Prostate gland (tissue), 2 donors: ENCODE data around the gene ZNF423.

ENCODE experiments used
- POLR2A ChIP-seq: fragments of 450-650 bp; IDR thresholded peaks from one replicate; pipeline ENCODE4 v1.6.1; 2016; ENCODE audit warnings: antibody characterized with exemption, mild to moderate bottlenecking
- TF ChIP-seq, protein P1 (sequence below), 4 experiments: fragments of 200-600 bp in 2 of 4; fragments of 450-650 bp in 2 of 4; sonication (generic) in 2 of 4; IDR thresholded peaks; 1 replicate in 3 of 4; 2 replicates in 1 of 4; pipeline ENCODE4 v1.5.1; 2016 to 2019; ENCODE audit warnings: antibody characterized with exemption in 4 of 4, mild to moderate bottlenecking in 2 of 4, moderate library complexity in 2 of 4

DNA sequence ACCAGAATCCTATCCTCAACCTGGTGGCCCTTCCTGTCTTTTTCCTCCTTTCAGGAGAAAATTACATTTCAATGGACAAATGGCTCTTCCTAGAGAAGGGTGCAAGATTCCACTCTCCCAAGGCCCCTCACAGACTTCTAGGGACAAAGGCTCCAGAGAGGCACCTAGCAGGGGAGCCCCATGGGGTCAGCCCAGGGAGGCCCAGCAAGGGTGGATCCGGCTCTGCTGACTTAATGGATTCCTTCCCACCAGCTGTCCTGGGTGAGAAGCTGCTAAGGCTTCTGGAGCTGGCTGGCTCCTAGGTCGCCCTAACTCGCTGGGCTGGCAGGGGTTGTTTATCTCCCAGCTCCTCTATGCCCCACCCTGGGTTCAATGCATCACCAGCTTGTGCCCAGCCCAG lies 152.4 kb downstream of the ZNF423 start:
- TF ChIP-seq, protein P1, sequence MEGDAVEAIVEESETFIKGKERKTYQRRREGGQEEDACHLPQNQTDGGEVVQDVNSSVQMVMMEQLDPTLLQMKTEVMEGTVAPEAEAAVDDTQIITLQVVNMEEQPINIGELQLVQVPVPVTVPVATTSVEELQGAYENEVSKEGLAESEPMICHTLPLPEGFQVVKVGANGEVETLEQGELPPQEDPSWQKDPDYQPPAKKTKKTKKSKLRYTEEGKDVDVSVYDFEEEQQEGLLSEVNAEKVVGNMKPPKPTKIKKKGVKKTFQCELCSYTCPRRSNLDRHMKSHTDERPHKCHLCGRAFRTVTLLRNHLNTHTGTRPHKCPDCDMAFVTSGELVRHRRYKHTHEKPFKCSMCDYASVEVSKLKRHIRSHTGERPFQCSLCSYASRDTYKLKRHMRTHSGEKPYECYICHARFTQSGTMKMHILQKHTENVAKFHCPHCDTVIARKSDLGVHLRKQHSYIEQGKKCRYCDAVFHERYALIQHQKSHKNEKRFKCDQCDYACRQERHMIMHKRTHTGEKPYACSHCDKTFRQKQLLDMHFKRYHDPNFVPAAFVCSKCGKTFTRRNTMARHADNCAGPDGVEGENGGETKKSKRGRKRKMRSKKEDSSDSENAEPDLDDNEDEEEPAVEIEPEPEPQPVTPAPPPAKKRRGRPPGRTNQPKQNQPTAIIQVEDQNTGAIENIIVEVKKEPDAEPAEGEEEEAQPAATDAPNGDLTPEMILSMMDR (IDR thresholded peaks at IDR 0.05), result no peak
- no peak for TF ChIP-seq POLR2A
